ENCODE results near the gene ITGA11.

DNA sequence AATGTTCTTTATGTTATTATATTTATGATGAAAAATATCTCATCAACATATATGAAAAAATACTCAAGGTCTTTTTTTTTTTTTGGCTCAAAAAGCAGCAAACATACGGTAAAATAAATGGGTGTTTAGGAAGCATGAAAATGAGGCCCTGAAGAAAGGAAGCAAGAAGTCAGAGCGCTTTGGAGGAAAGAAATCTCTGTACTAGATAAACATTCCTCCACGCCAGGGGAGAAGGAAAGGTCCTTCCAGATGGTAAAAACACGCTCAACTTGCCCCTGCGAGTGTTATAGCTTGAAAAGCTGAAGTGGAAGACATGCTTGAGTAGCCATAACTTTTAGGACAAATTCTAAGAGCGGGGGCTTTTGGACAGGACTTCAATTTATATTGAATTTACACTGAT is 101.5 kb downstream of the ITGA11 start:
- TF ChIP-seq TAF1 (IDR thresholded peaks at IDR 0.05; ENCODE audit: low read depth, low read length) = no peak
- no peak for TF ChIP-seq POLR2AphosphoS5 (IDR thresholded peaks at IDR 0.05; ENCODE audit: low read depth, low read length)
- TF ChIP-seq POLR2A (IDR thresholded peaks at IDR 0.05; ENCODE audit: low read depth, low read length) = no peak
- no peak for TF ChIP-seq SPI1 (IDR thresholded peaks at IDR 0.05; ENCODE audit: low read depth, low read length)

Data from GM12891 (cell line).